Measurements from ENCODE around the gene NBL1. TPM values are rescaled to one million over a fixed set of nuclear protein-coding genes. Genes with fewer than 3 reads are reported as not detected.

The NBL1 gene
- polyA plus RNA-seq, 3 donors, result 0.07 TPM; not detected in 2

DNA sequence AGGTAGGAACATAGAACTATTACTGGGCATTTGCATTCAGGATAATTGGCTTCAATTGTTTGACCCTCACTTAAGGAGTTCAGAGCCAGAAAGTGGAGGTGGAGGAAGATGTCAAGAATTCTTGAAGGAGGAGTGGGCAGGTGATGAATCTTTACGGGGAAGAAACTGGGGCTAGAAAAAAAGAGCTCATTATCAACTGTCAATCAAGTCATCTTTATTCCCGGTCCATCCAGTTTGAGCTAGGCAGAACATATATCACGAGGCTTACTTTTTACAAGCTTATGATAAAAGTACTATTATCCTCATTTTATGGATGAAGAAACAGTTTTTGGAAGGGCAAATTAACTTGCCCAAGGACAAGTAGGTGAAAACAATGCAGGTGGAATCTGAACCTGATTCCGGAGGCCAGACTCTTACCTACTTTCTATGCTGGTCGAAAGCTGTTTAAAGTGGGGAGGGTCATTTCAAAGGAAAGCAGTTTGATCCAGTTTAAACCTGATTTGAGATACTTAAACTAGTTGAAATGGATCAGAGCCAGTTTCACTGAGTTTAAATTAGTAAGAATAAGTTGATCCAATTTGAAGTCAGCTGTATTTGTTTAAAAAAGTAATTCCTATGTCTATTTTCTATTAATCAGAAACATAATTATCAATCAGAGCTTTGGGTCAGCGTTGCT, 13.3 kb upstream of the NBL1 start:
- Histone ChIP-seq H3K9me3 (replicated peaks in 1 of 2; ENCODE audit: control insufficient read depth in 1 of 2, insufficient read depth in 1 of 2, low read length in 2 of 2) (no peaks in the 10 kb centered on the region), H3K9ac (ENCODE audit: insufficient read depth, low read length, poor library complexity, severe bottlenecking) (no peak overlapping the region), H3K4me1 (ENCODE audit: control insufficient read depth in 1 of 2, insufficient read depth in 2 of 2, low read length in 2 of 2) (no peaks in the 10 kb centered on the region), H3K36me3 (replicated peaks in 1 of 2; ENCODE audit: control insufficient read depth in 1 of 2, insufficient read depth in 2 of 2, low read length in 2 of 2) (peaks cover 20 to 38% of the 10 kb centered on the region in 2 donors), H3K79me2 (ENCODE audit: insufficient read depth, low read length) (no peaks in the 10 kb centered on the region), H3K27ac (ENCODE audit: low read depth in 1 of 2, low read length in 2 of 2) (no peak overlapping the region), H3K4me2 (replicated peaks; ENCODE audit: extremely low read depth, low read length, poor library complexity, severe bottlenecking) (no peak overlapping the region), H3K4me3 (replicated peaks in 1 of 3; ENCODE audit: low read depth in 2 of 3, low read length in 3 of 3) (no peak overlapping the region), H2AFZ (ENCODE audit: insufficient read depth, low read depth, low read length, poor library complexity, severe bottlenecking) (no peak overlapping the region), H3K27me3 (ENCODE audit: control insufficient read depth in 2 of 2, insufficient read depth in 2 of 2, low read length in 2 of 2) (no peaks in the 10 kb centered on the region), H4K20me1 (ENCODE audit: insufficient read depth, low read length) (peaks cover 3% of the 10 kb centered on the region)
- DNase-seq, result no peak
- H3K36me3 Mint-ChIP-seq, result peaks cover 29 to 34% of the 10 kb centered on the region in 2 donors
- H3K4me1 Mint-ChIP-seq, result no peaks in the 10 kb centered on the region
- intact Hi-C loops (cut with micrococcal nuclease), result no loop called here
- no peak for TF ChIP-seq CTCF (IDR thresholded peaks at IDR 0.05)
- H3K4me3 Mint-ChIP-seq, result no peak overlapping the region
- H3K9me3 Mint-ChIP-seq, result peaks cover 0 to 2% (median 0%) of the 10 kb centered on the region in 7 donors
- 100% methylated on average over 1 of the region's 6 CpGs for WGBS (ENCODE audit: insufficient coverage)
- peaks cover 0 to 2% (median 1%) of the 10 kb centered on the region in 3 donors for H3K27me3 Mint-ChIP-seq (ENCODE audit: low read depth in 3 of 3)
- H3K27ac Mint-ChIP-seq, result peak overlapping the region in 1 of 7 donors; percentile 6

GRCh38 chr1:19632211-19632610, 11.9 kb upstream of the NBL1 start:
- WGBS (ENCODE audit: insufficient coverage), result no CpG with 5 or more reads among the region's 2 CpGs
- H3K4me2 ChIP-seq (replicated peaks; ENCODE audit: extremely low read depth, low read length, poor library complexity, severe bottlenecking), result no peak overlapping the region
- no peaks in the 10 kb centered on the region for H3K79me2 ChIP-seq (ENCODE audit: insufficient read depth, low read length)
- H3K9me3 ChIP-seq (replicated peaks in 1 of 2; ENCODE audit: control insufficient read depth in 1 of 2, insufficient read depth in 1 of 2, low read length in 2 of 2), result no peaks in the 10 kb centered on the region
- H3K27me3 ChIP-seq (ENCODE audit: control insufficient read depth in 2 of 2, insufficient read depth in 2 of 2, low read length in 2 of 2), result no peaks in the 10 kb centered on the region
- H3K9ac ChIP-seq (ENCODE audit: insufficient read depth, low read length, poor library complexity, severe bottlenecking), result no peak overlapping the region
- peaks cover 16 to 20% of the 10 kb centered on the region in 2 donors for H3K36me3 Mint-ChIP-seq
- no peak overlapping the region for H3K4me3 Mint-ChIP-seq
- H3K4me1 Mint-ChIP-seq, result no peaks in the 10 kb centered on the region
- no peak overlapping the region for H3K27ac ChIP-seq (ENCODE audit: low read depth in 1 of 2, low read length in 2 of 2)
- peaks cover 0 to 4% (median 0%) of the 10 kb centered on the region in 7 donors for H3K9me3 Mint-ChIP-seq
- intact Hi-C loops (cut with micrococcal nuclease), result no loop called here
- H2AFZ ChIP-seq (ENCODE audit: insufficient read depth, low read depth, low read length, poor library complexity, severe bottlenecking), result no peak overlapping the region
- H3K4me3 ChIP-seq (replicated peaks in 1 of 3; ENCODE audit: low read depth in 2 of 3, low read length in 3 of 3), result no peak overlapping the region
- peaks cover 3% of the 10 kb centered on the region for H4K20me1 ChIP-seq (ENCODE audit: insufficient read depth, low read length)
- no peaks in the 10 kb centered on the region for H3K4me1 ChIP-seq (ENCODE audit: control insufficient read depth in 1 of 2, insufficient read depth in 2 of 2, low read length in 2 of 2)
- H3K36me3 ChIP-seq (replicated peaks in 1 of 2; ENCODE audit: control insufficient read depth in 1 of 2, insufficient read depth in 2 of 2, low read length in 2 of 2), result peaks cover 6 to 25% of the 10 kb centered on the region in 2 donors
- peaks cover 0 to 2% (median 1%) of the 10 kb centered on the region in 3 donors for H3K27me3 Mint-ChIP-seq (ENCODE audit: low read depth in 3 of 3)
- TF ChIP-seq CTCF (IDR thresholded peaks at IDR 0.05), result no peak
- H3K27ac Mint-ChIP-seq, result no peak overlapping the region
- no peak for DNase-seq
